LNCaP clone FGC (cell line): Measurements from ENCODE around the gene UBL7.

ENCODE experiments used
- DNase-seq: peaks from one replicate; pipeline ENCODE4 v3.0.0-alpha.2; 2011; ENCODE audit warnings: low read depth
- H3K4me3 ChIP-seq: 2 replicates; pipeline ENCODE4 v1.5.1; 2011; ENCODE audit warnings: mild to moderate bottlenecking, low read depth, low read length, control low read depth
- CTCF ChIP-seq: IDR thresholded peaks from 2 replicates; pipeline ENCODE4 v1.5.1; 2012; ENCODE audit warnings: mild to moderate bottlenecking; ENCODE audit not compliant: control insufficient read depth, insufficient read depth; ENCODE audit errors: extremely low read depth

The UBL7 gene

GRCh38 chr15:74399511-74400312 is 61.2 kb downstream of the UBL7 start:
- no peak overlapping the region for H3K4me3 ChIP-seq
- TF ChIP-seq CTCF: no peak
- DNase-seq: peak; percentile 35

- no peak for TF ChIP-seq CTCF
- DNase-seq: no peak
- H3K4me3 ChIP-seq: no peak overlapping the region
These were observed 61.9 kb downstream of the UBL7 start for GRCh38 chr15:74399100-74399499.

GRCh38 chr15:74398183-74398582 is 62.8 kb downstream of the UBL7 start:
- H3K4me3 ChIP-seq: no peak overlapping the region
- no peak for TF ChIP-seq CTCF
- no peak for DNase-seq

GRCh38 chr15:74397239-74398068 is 63.5 kb downstream of the UBL7 start:
- no peak for TF ChIP-seq CTCF
- no peak for DNase-seq
- no peak overlapping the region for H3K4me3 ChIP-seq

- H3K4me3 ChIP-seq: no peak overlapping the region
- no peak for DNase-seq
These were observed 64.3 kb downstream of the UBL7 start for GRCh38 chr15:74396445-74397238.

GRCh38 chr15:74396146-74396438 is 64.9 kb downstream of the UBL7 start:
- DNase-seq: no peak
- TF ChIP-seq CTCF: no peak
- H3K4me3 ChIP-seq: no peak overlapping the region

More at GRCh38 chr15:74396445-74397238, 64.3 kb downstream of the UBL7 start:
- no peak for TF ChIP-seq CTCF
